AG04450 (cell line): Measurements from ENCODE around the gene SPNS2. TPM values are rescaled to one million over a fixed set of nuclear protein-coding genes. Genes with fewer than 3 reads are reported as not detected.

Experiments
- CTCF ChIA-PET: fragments of 300-600, 350-600 bp; formaldehyde crosslinking; extraction: SDS; loops from one replicate; lab custom pipeline; 2022; ENCODE audit warnings: antibody characterized with exemption, inconsistent platforms; lab: Charles Lee
- POLR2A ChIA-PET: fragments of 350-600 bp; formaldehyde crosslinking; extraction: SDS; loops from one replicate; lab custom pipeline; 2021; ENCODE audit warnings: antibody characterized with exemption, inconsistent platforms; lab: Yijun Ruan, JAX
- DNase-seq: peaks from one replicate; pipeline ENCODE4 v3.0.0-alpha.2; 2011; ENCODE audit warnings: low read depth, low spot score
- H3K27ac ChIP-seq: one replicate; pipeline ENCODE4 v1.5.1; 2012; ENCODE audit warnings: low read depth, low read length, control low read depth
- H3K27me3 ChIP-seq: one replicate; pipeline ENCODE4 v1.6.0; 2012; ENCODE audit warnings: low read length; ENCODE audit not compliant: control insufficient read depth, insufficient read depth
- H3K4me3 ChIP-seq: 2 replicates; pipeline ENCODE4 v1.5.1; 2011; ENCODE audit warnings: mild to moderate bottlenecking, low read depth, low read length, control low read depth
- H3K9me3 ChIP-seq: 2 replicates; pipeline ENCODE4 v1.5.1; 2012; ENCODE audit warnings: low read length; ENCODE audit not compliant: control insufficient read depth, insufficient read depth
- polyA plus RNA-seq: library from polyadenylated mRNA; depleted of rRNA; stranded (reverse); fragments of >200 nt; gene quantifications from 2 replicates; pipeline ENCODE4 v1.2.3, GENCODE V29; 2011
- TF ChIP-seq, protein P1 (sequence below): IDR thresholded peaks from 2 replicates; pipeline ENCODE4 v1.5.1; 2011; ENCODE audit warnings: low read depth, low read length, control low read depth, inconsistent platforms

SPNS2 gene
- polyA plus RNA-seq, 1 experiment: not detected

DNA sequence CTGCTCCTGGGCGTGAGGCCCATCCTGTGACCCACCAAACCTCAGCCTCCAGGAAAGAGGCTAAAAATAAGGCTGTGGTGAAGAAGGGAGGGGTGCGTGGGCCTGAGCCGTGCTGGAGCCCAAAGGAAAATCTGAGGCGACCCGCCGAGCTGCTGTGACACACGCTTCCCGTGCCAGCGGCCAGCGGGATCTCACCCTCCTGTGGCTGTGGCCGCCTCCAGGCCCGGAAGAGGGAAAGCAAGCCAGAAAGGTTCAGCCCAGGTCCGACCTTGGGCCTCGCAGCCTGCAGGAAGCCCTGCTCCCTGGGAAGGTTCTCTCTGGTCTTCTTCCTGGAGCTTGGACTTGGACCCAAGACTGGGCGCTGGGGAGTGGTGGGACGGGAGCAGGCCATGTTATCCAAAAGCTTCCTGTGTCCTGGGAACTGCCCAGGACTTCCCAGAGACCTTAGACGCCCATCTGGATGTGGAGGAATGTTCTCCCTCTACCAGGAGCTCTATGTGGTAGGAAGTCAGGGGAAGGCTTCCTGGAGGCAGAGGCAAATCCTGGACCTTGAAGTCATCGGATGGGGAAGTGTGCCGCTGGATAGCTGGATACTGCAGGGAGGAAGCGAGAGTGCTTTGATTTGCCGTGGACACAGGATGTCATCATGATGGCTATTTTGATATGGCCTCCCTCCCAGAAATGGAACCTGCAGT lies 11.4 kb downstream of the SPNS2 start:
- Histone ChIP-seq H3K27me3 (peaks cover 35% of the 10 kb centered on the region), H3K9me3 (no peaks in the 10 kb centered on the region; the same call in 1 of the 2 replicates), H3K27ac (no peak overlapping the region), H3K4me3 (no peak overlapping the region)
- ChIA-PET CTCF (interaction anchor here (0.9 kb wide), 1 partner anchor 9 kb away, joined by 3 read pairs; no protein-coding TSS in a partner anchor), POLR2A (no interaction called here)
- TF ChIP-seq, protein P1, sequence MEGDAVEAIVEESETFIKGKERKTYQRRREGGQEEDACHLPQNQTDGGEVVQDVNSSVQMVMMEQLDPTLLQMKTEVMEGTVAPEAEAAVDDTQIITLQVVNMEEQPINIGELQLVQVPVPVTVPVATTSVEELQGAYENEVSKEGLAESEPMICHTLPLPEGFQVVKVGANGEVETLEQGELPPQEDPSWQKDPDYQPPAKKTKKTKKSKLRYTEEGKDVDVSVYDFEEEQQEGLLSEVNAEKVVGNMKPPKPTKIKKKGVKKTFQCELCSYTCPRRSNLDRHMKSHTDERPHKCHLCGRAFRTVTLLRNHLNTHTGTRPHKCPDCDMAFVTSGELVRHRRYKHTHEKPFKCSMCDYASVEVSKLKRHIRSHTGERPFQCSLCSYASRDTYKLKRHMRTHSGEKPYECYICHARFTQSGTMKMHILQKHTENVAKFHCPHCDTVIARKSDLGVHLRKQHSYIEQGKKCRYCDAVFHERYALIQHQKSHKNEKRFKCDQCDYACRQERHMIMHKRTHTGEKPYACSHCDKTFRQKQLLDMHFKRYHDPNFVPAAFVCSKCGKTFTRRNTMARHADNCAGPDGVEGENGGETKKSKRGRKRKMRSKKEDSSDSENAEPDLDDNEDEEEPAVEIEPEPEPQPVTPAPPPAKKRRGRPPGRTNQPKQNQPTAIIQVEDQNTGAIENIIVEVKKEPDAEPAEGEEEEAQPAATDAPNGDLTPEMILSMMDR: no peak
- no peak for DNase-seq

DNA sequence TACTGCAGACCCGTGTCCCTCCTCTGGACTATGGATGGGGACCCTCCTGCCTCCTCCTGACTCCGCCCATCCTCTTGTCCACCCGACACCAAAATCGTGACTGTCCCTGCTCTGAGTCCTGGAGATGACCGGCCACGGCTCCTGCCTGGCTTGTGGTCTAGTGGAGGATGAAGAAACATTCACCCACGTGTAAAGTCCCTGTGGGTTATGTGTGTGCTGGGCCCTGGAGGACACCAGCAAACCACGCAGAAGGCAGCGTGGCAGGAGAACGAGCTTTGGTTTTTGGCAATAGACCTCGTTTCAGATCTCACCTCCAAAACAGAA lies 11.9 kb downstream of the SPNS2 start:
- Histone ChIP-seq H3K27ac (no peak overlapping the region), H3K27me3 (peaks cover 36% of the 10 kb centered on the region), H3K4me3 (no peak overlapping the region), H3K9me3 (no peaks in the 10 kb centered on the region; the same call in 1 of the 2 replicates)
- POLR2A ChIA-PET: no interaction called here
- CTCF ChIA-PET: interaction anchor here (0.9 kb wide), 1 partner anchor 10 kb away, joined by 3 read pairs; no protein-coding TSS in a partner anchor
- no peak for DNase-seq
- TF ChIP-seq, protein P1: no peak

DNA sequence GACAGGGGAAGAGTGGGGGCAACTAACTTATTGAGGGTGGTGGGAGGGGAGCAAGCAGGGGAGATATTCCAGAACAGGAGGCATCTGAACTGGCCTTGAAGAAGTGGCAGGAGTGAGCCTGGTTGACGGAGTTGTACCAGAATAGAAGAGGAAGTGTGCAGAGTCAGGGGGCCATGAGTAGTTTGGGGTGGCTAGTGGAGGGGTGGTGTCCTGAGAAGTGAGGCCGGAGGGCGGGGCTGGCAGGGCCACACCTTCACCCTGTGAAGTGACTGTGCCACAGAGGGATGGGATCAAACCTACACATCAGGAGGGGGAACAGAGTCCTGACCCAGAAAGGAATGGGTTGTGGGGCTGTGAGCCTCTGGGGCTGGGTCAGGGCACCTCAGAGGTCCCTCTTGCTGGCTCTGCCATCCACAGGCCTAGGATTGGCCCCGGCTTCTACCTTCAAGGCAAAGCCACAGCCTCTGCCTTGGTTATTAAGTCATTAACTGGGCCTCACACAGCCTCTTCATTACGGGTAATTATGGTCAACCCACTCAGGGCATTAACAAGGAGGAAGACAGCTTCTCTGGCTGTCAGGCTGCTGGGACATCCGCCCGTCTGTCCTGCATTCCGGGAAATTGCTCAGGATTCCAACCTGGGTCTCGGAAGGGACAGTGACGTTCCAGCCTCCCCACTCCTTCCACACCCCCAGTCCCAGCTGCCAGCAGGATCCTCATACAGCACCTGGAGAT lies 12.7 kb downstream of the SPNS2 start:
- DNase-seq: no peak
- no peaks in the 10 kb centered on the region; the same call in 1 of the 2 replicates for H3K9me3 ChIP-seq
- CTCF ChIA-PET: no interaction called here
- H3K27me3 ChIP-seq: peaks cover 39% of the 10 kb centered on the region
- H3K4me3 ChIP-seq: no peak overlapping the region
- POLR2A ChIA-PET: no interaction called here
- TF ChIP-seq, protein P1: no peak
- H3K27ac ChIP-seq: no peak overlapping the region

DNA sequence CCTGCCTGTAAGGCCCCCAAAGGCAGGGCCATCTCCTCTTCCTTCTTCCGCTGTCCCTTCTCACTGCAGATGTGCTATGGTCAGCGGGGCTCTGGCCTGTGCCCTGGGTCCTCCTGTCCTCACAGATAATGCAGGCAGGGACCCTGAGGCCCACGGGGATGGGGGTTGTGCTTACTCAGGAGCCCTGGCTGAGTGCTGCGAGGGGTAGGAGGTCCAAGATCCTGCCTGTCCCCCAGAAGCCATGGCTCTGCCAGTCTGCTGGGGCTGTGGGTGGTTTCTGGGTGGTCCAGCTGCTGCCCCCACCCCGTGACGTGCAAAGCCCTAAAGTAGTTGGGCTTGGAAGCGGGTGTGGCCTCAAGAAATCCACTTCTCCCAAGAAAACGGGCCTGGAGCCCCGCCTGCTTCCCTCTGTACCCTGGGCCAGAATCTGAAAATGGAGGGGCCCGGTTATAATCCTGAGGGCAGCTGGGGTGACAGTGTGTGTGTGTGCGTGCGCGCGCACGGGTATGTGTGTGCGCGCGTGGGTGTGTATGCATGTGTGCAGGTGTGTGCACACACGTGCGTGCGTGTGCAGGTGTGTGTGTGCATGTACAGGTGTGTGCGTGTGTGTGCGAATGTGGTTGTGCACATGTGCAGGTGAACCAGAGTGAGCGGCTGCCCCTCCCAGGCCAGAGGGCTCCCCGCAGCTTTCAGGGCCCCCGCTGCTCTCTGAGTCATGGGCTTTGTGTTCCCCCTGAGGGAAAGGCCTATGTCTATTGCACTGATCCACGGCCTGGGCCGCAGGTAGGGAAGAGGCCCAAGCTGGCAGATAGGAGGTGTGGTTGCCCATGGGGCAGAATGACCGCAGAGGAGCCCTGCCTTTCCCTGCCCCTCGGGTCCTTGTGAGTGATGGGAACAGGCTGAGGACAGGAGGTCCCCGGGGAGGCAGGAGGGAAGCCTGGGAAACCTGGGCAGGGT lies 13.8 kb downstream of the SPNS2 start:
- ChIA-PET POLR2A (no interaction called here), CTCF (interaction anchor here (0.6 kb wide), 1 partner anchor 114 kb away, joined by 3 read pairs; no protein-coding TSS in a partner anchor)
- Histone ChIP-seq H3K4me3 (no peak overlapping the region), H3K27me3 (peaks cover 39% of the 10 kb centered on the region), H3K27ac (no peak overlapping the region), H3K9me3 (no peaks in the 10 kb centered on the region; the same call in 1 of the 2 replicates)
- TF ChIP-seq, protein P1: no peak
- DNase-seq: no peak
